Suprapubic skin (tissue), 4 donors: ENCODE measurements around the gene GPR157. TPM values are rescaled to one million over a fixed set of nuclear protein-coding genes. Genes with fewer than 3 reads are reported as not detected.

Source experiments
- DNase-seq, 2 donors: peaks; one replicate each; pipeline ENCODE4 v3.0.0-alpha.2; 2019; ENCODE audit warnings: low spot score in 2 of 2
- H3K27ac ChIP-seq: fragments of 200-600 bp; sonication (generic); one replicate; pipeline ENCODE4 v1.5.1; 2019
- H3K27me3 ChIP-seq: fragments of 200-600 bp; sonication (generic); one replicate; pipeline ENCODE4 v1.5.1; 2019
- H3K36me3 ChIP-seq: fragments of 200-600 bp; sonication (generic); one replicate; pipeline ENCODE4 v1.5.1; 2019
- H3K4me1 ChIP-seq: fragments of 200-600 bp; sonication (generic); one replicate; pipeline ENCODE4 v1.5.1; 2019
- H3K4me3 ChIP-seq: fragments of 200-600 bp; sonication (generic); one replicate; pipeline ENCODE4 v1.5.1; 2019; ENCODE audit warnings: mild to moderate bottlenecking
- H3K9me3 ChIP-seq: fragments of 200-600 bp; sonication (generic); one replicate; pipeline ENCODE4 v1.5.1; 2019
- CTCF ChIP-seq, 2 donors: fragments of 200-600 bp in 1 of 2; fragments of 450-650 bp in 1 of 2; sonication (generic) in 1 of 2; IDR thresholded peaks; one replicate each; pipeline ENCODE4 v1.5.1; 2016 to 2019; ENCODE audit warnings: antibody characterized with exemption in 2 of 2, mild to moderate bottlenecking in 1 of 2, moderate library complexity in 1 of 2
- EP300 ChIP-seq: sonication (generic); formaldehyde crosslinking; IDR thresholded peaks from one replicate; pipeline ENCODE4 v1.6.1; 2017; ENCODE audit warnings: antibody characterized with exemption
- POLR2A ChIP-seq, 2 donors: fragments of 450-650 bp; IDR thresholded peaks; one replicate each; pipeline ENCODE4 v1.6.1; 2017; ENCODE audit warnings: antibody characterized with exemption in 2 of 2, mild to moderate bottlenecking in 2 of 2, moderate library complexity in 2 of 2
- POLR2AphosphoS5 ChIP-seq, 3 donors: sonication (generic); formaldehyde crosslinking; IDR thresholded peaks; one replicate each; pipeline ENCODE4 v1.6.1; 2017; ENCODE audit warnings: antibody characterized with exemption in 3 of 3
- whole genome bisulfite sequencing: methylation state at CpG from one replicate; pipeline ENCODE4 v1.1.5; 2018; 5-methylcytosine and 5-hydroxymethylcytosine counted together
- total RNA-seq, 4 donors: library from RNA; depleted of rRNA; stranded (reverse); fragments of >200 nt; gene quantifications; one replicate each; pipeline ENCODE4 v1.1.0, GENCODE V29; 2016

The GPR157 gene
- total RNA-seq, 4 donors from 2014 or later = 38.9 to 62.8 (median 44.2) TPM

DNA sequence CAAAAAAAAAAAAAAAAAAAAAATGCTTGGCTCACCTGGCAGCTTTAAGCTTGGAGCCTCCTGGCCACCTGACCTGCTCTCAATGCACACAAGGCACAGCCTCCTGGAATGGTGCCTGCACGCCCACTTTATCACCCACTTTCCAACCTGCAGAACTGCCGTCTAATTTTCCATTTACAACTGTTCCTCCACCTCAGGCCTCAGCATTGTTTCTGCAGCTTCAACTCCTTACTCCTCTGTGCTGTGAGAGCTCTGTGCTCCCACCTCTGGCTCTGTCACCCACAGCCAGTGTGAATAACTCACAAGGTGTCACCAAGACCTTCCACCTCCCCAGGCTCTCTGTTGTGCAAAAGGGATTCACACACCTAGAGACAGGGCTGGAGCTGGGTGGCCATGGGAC is 38.7 kb upstream of the GPR157 start:
- Histone ChIP-seq H3K9me3 (no peaks in the 10 kb centered on the region), H3K4me3 (no peak overlapping the region), H3K36me3 (no peaks in the 10 kb centered on the region), H3K27ac (no peak overlapping the region), H3K4me1 (peaks cover 36% of the 10 kb centered on the region), H3K27me3 (no peaks in the 10 kb centered on the region)
- WGBS = 75% methylated on average over 2 of the region's 2 CpGs
- no peak for DNase-seq
- TF ChIP-seq POLR2AphosphoS5 (IDR thresholded peaks at IDR 0.05) (no peak), CTCF (IDR thresholded peaks at IDR 0.05) (no peak), POLR2A (IDR thresholded peaks at IDR 0.05) (no peak), EP300 (no peak)

DNA sequence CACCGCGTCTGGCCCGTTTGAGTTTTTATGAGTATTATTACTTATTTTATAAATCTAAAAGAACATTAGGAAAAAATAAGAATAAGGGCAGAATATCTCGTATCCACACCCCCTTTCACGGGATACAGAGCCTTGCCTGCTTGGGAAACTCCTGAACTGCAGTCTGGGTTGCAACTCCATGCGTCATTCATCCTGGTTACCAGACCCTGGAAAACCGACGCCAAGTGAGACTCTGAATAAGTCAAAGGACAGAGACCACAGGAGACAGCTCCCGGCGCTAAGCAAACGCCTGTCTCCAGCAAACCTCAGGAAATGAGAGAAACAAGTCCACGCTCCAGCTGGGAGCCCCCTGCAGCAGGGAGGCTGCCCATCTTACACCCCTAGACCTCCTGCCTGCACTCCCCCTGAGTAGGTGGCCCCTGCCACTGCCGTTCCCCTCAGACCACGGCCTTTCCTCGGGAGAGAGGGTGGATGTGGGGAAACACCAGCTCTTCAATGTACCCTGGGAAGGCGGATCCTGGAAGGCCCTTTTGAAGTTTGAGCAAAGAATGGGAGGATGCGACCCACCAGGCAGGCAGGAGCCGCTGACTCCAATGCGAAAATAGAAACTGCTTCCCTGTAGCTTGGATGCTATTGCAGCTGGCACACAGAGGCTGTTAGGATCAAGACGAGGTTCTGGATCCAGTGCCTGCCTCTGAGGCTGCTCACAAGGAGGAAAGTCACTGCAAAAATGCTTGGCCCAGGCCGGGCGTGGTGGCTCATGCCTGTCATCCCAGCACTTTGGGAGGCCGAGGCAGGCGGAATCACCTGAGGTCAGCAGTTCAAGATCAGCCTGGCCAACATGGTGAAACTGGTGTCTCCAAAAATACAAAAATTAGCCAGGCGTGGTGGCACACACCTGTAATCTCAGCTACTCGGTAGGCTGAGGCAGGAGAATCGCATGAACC is 37.7 kb upstream of the GPR157 start:
- TF ChIP-seq EP300 = no peak
- TF ChIP-seq POLR2AphosphoS5 (IDR thresholded peaks at IDR 0.05) = no peak
- no peak for TF ChIP-seq CTCF (IDR thresholded peaks at IDR 0.05)
- TF ChIP-seq POLR2A (IDR thresholded peaks at IDR 0.05) = no peak

DNA sequence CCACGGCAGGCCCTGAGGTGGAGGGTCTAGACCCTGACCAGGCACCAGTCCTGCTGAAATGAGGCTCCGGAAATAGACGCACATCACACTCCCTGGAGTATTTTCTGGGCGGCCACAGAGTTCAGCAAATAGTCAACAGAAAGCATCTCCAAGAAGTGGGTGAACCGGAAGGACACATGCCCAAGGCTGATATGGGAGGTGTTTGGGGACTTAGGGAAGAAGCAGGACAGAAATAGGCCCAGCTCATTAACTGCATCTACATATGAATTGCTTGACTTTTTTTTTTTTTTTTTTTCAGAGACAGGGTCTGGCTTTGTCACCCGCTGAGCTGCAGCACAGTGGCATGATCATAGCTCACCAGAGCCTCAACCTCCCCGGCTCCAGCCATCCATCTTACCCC is 36.5 kb upstream of the GPR157 start:
- WGBS = 83% methylated on average over 7 of the region's 7 CpGs
- DNase-seq = no peak
- H3K27ac ChIP-seq = peak overlapping the region; percentile 18
- TF ChIP-seq CTCF (IDR thresholded peaks at IDR 0.05) (no peak), POLR2AphosphoS5 (IDR thresholded peaks at IDR 0.05) (no peak), EP300 (no peak), POLR2A (IDR thresholded peaks at IDR 0.05) (no peak)
- H3K4me1 ChIP-seq = peaks cover 48% of the 10 kb centered on the region
- no peaks in the 10 kb centered on the region for H3K9me3 ChIP-seq
- no peaks in the 10 kb centered on the region for H3K27me3 ChIP-seq
- no peak overlapping the region for H3K4me3 ChIP-seq
- H3K36me3 ChIP-seq = no peaks in the 10 kb centered on the region

More for the DNA sequence above, 37.7 kb upstream of the GPR157 start:
- Histone ChIP-seq H3K4me3 (no peak overlapping the region), H3K4me1 (peaks cover 45% of the 10 kb centered on the region), H3K27ac (peak overlapping the region; percentile 15), H3K36me3 (no peaks in the 10 kb centered on the region), H3K27me3 (no peaks in the 10 kb centered on the region), H3K9me3 (no peaks in the 10 kb centered on the region)
- DNase-seq = no peak
- WGBS = 86% methylated on average over 27 of the region's 27 CpGs

- Histone ChIP-seq H3K27ac (peak overlapping the region; percentile 85), H3K27me3 (no peaks in the 10 kb centered on the region), H3K4me3 (no peak overlapping the region), H3K9me3 (no peaks in the 10 kb centered on the region), H3K4me1 (peaks cover 48% of the 10 kb centered on the region), H3K36me3 (no peaks in the 10 kb centered on the region)
- no peak for TF ChIP-seq POLR2A (IDR thresholded peaks at IDR 0.05)
- TF ChIP-seq CTCF (IDR thresholded peaks at IDR 0.05) = no peak
- no peak for TF ChIP-seq POLR2AphosphoS5 (IDR thresholded peaks at IDR 0.05)
- no peak for TF ChIP-seq EP300
- DNase-seq = no peak
- 64% methylated on average over 7 of the region's 7 CpGs for WGBS
Observed at GRCh38 chr1:9164919-9165318, 36.0 kb upstream of the GPR157 start.

DNA sequence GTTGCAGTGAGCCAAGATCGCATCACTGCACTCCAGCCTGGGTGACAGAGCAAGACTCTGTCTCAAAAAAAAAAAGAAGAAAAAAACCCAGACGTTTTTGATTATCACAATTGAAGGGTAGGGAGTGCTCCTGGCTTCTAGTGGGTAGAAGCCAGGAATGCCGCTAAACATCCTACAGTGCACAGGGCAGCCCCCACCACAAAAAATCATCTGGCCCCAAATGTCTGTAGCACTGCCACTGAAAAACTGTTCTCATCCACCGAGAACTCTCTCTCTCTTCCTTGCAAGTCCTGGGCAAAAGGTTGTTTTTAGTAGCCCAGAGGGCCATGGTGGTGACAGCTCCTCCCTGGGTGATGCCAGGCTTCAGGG is 35.6 kb upstream of the GPR157 start:
- 43% methylated on average over 4 of the region's 4 CpGs for WGBS
- Histone ChIP-seq H3K4me3 (no peak overlapping the region), H3K36me3 (no peaks in the 10 kb centered on the region), H3K4me1 (peaks cover 48% of the 10 kb centered on the region), H3K27ac (peak overlapping the region; percentile 85), H3K9me3 (no peaks in the 10 kb centered on the region), H3K27me3 (no peaks in the 10 kb centered on the region)
- TF ChIP-seq CTCF (IDR thresholded peaks at IDR 0.05) = no peak
- TF ChIP-seq EP300 = no peak
- no peak for TF ChIP-seq POLR2A (IDR thresholded peaks at IDR 0.05)
- TF ChIP-seq POLR2AphosphoS5 (IDR thresholded peaks at IDR 0.05) = no peak
- no peak for DNase-seq
